Measurements from ENCODE around the gene HYAL1.

- TF ChIP-seq ZFX (IDR thresholded peaks at IDR 0.05; ENCODE audit: borderline replicate concordance): no peak
- TF ChIP-seq, protein P1, sequence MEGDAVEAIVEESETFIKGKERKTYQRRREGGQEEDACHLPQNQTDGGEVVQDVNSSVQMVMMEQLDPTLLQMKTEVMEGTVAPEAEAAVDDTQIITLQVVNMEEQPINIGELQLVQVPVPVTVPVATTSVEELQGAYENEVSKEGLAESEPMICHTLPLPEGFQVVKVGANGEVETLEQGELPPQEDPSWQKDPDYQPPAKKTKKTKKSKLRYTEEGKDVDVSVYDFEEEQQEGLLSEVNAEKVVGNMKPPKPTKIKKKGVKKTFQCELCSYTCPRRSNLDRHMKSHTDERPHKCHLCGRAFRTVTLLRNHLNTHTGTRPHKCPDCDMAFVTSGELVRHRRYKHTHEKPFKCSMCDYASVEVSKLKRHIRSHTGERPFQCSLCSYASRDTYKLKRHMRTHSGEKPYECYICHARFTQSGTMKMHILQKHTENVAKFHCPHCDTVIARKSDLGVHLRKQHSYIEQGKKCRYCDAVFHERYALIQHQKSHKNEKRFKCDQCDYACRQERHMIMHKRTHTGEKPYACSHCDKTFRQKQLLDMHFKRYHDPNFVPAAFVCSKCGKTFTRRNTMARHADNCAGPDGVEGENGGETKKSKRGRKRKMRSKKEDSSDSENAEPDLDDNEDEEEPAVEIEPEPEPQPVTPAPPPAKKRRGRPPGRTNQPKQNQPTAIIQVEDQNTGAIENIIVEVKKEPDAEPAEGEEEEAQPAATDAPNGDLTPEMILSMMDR (IDR thresholded peaks at IDR 0.05): no peak
Measured at GRCh38 chr3:50326182-50326541, 22.8 kb upstream of the HYAL1 start.

Data from 22Rv1 (cell line).